WTC11 (cell line): Measurements from ENCODE around the gene HK2. TPM values are rescaled to one million over a fixed set of nuclear protein-coding genes. Genes with fewer than 3 reads are reported as not detected.

Experiments used
- ATAC-seq: fragments of 200-7000 bp; cut with Tn5 transposase; 2 replicates; pipeline ENCODE4 v1.10.0; 2021; ENCODE audit warnings: mild to moderate bottlenecking, moderate library complexity
- CTCF ChIA-PET: fragments of 300-600 bp; sonication (Branson Sonifier 250); formaldehyde crosslinking; loops from one replicate; lab custom pipeline; 2021; ENCODE audit warnings: antibody characterized with exemption; lab: Charles Lee
- POLR2A ChIA-PET: fragments of 350-600 bp; sonication (Branson Sonifier 250); formaldehyde crosslinking; loops from one replicate; lab custom pipeline; 2021; ENCODE audit warnings: antibody characterized with exemption; lab: Charles Lee
- DNase-seq: peaks from one replicate; pipeline ENCODE4 v3.0.0; 2021; ENCODE audit warnings: low spot score
- H3K27ac Mint-ChIP-seq: 2 replicates; pipeline ENCODE4 v1.8.0; 2021; ENCODE audit warnings: mixed read lengths
- H3K27me3 Mint-ChIP-seq: 2 replicates; pipeline ENCODE4 v1.8.0; 2021; ENCODE audit warnings: low read depth, mild to moderate bottlenecking, moderate library complexity, mixed read lengths
- H3K36me3 Mint-ChIP-seq: 2 replicates; pipeline ENCODE4 v1.8.0; 2021; ENCODE audit warnings: mixed read lengths
- H3K4me1 Mint-ChIP-seq: 2 replicates; pipeline ENCODE4 v1.8.0; 2022; ENCODE audit warnings: mixed read lengths
- H3K4me3 Mint-ChIP-seq: 2 replicates; pipeline ENCODE4 v1.8.0; 2021; ENCODE audit warnings: mild to moderate bottlenecking, moderate library complexity, mixed read lengths
- H3K9me3 Mint-ChIP-seq: 2 replicates; pipeline ENCODE4 v1.8.0; 2021; ENCODE audit warnings: mixed read lengths
- ATF1 ChIP-seq: sonication (generic); formaldehyde crosslinking; IDR thresholded peaks from 2 replicates; pipeline ENCODE4 v1.8.1; 2023; ENCODE audit warnings: mild to moderate bottlenecking, moderate library complexity, missing genetic modification reagents
- CBFB ChIP-seq: sonication (generic); formaldehyde crosslinking; IDR thresholded peaks from 2 replicates; pipeline ENCODE4 v1.8.1; 2022; ENCODE audit warnings: mild to moderate bottlenecking, low read depth, missing genetic modification reagents
- CREM ChIP-seq: sonication (generic); formaldehyde crosslinking; IDR thresholded peaks from 2 replicates; pipeline ENCODE4 v1.8.1; 2022; ENCODE audit warnings: mild to moderate bottlenecking, missing genetic modification reagents, moderate library complexity
- CTCF ChIP-seq: fragments of 200-600 bp; IDR thresholded peaks from 2 replicates; pipeline ENCODE4 v1.8.0; 2022; ENCODE audit warnings: antibody characterized with exemption
- EMX1 ChIP-seq: fragments of 250-450 bp; sonication (Bioruptor Pico); IDR thresholded peaks from 2 replicates; pipeline ENCODE4 v1.8.0; 2021; ENCODE audit warnings: mild to moderate bottlenecking
- ESRRA ChIP-seq: sonication (generic); formaldehyde crosslinking; IDR thresholded peaks from 2 replicates; pipeline ENCODE4 v1.8.1; 2022; ENCODE audit warnings: mild to moderate bottlenecking, missing genetic modification reagents, borderline replicate concordance
- ETV6 ChIP-seq: sonication (generic); formaldehyde crosslinking; IDR thresholded peaks from 2 replicates; pipeline ENCODE4 v1.8.1; 2022; ENCODE audit warnings: mild to moderate bottlenecking, missing genetic modification reagents
- FOXP1 ChIP-seq: sonication (generic); formaldehyde crosslinking; IDR thresholded peaks from 2 replicates; pipeline ENCODE4 v1.8.0; 2022; ENCODE audit warnings: missing genetic modification reagents, mild to moderate bottlenecking, moderate library complexity, borderline replicate concordance
- GABPB1 ChIP-seq: sonication (generic); formaldehyde crosslinking; IDR thresholded peaks from 2 replicates; pipeline ENCODE4 v1.8.1; 2023; ENCODE audit warnings: mild to moderate bottlenecking, missing genetic modification reagents
- HMGA2 ChIP-seq: fragments of 250-450 bp; sonication (Bioruptor Pico); IDR thresholded peaks from 2 replicates; pipeline ENCODE4 v1.4.0; 2021; ENCODE audit warnings: mild to moderate bottlenecking, moderate library complexity
- MAX ChIP-seq: sonication (generic); formaldehyde crosslinking; IDR thresholded peaks from 2 replicates; pipeline ENCODE4 v1.8.0; 2022; ENCODE audit warnings: mild to moderate bottlenecking, missing genetic modification reagents
- NFYB ChIP-seq: sonication (generic); formaldehyde crosslinking; conservative IDR thresholded peaks from 2 replicates; pipeline ENCODE4 v1.8.0; 2022; ENCODE audit warnings: low read depth, missing genetic modification reagents
- NR1H2 ChIP-seq: sonication (generic); formaldehyde crosslinking; IDR thresholded peaks from 2 replicates; pipeline ENCODE4 v1.9.0; 2021; ENCODE audit warnings: mild to moderate bottlenecking, moderate library complexity, missing genetic modification reagents
- NR3C1 ChIP-seq: sonication (generic); formaldehyde crosslinking; conservative IDR thresholded peaks from 2 replicates; pipeline ENCODE4 v1.8.1; 2023; ENCODE audit warnings: low read depth, mild to moderate bottlenecking, missing genetic modification reagents
- OVOL2 ChIP-seq: fragments of 250-450 bp; sonication (Bioruptor Pico); IDR thresholded peaks from 2 replicates; pipeline ENCODE4 v1.9.0; 2021; ENCODE audit warnings: mild to moderate bottlenecking, borderline replicate concordance
- PRDM15 ChIP-seq: sonication (generic); formaldehyde crosslinking; IDR thresholded peaks from 2 replicates; pipeline ENCODE4 v1.8.0; 2022; ENCODE audit warnings: missing genetic modification reagents
- TEAD1 ChIP-seq: sonication (generic); formaldehyde crosslinking; IDR thresholded peaks from 2 replicates; pipeline ENCODE4 v1.8.0; 2022; ENCODE audit warnings: mild to moderate bottlenecking, missing genetic modification reagents
- ZBTB43 ChIP-seq: sonication (generic); formaldehyde crosslinking; IDR thresholded peaks from 2 replicates; pipeline ENCODE4 v1.8.1; 2023; ENCODE audit warnings: mild to moderate bottlenecking, missing genetic modification reagents
- ZNF281 ChIP-seq: sonication (generic); formaldehyde crosslinking; IDR thresholded peaks from 2 replicates; pipeline ENCODE4 v1.8.0; 2023; ENCODE audit warnings: mild to moderate bottlenecking, missing genetic modification reagents
- total RNA-seq: library from RNA; stranded (reverse); gene quantifications from 3 replicates; pipeline ENCODE4 v1.2.3, GENCODE V29; 2021

The HK2 gene
- total RNA-seq, 1 experiment from 2014 or later: 61.6 TPM

- Mint-ChIP-seq H3K27ac (peak overlapping the region; percentile 95), H3K4me3 (peak overlapping the region; percentile 86), H3K27me3 (no peaks in the 10 kb centered on the region), H3K4me1 (peaks cover 58% of the 10 kb centered on the region), H3K9me3 (no peaks in the 10 kb centered on the region), H3K36me3 (peaks cover 9% of the 10 kb centered on the region)
- peak; percentile 13 for ATAC-seq
- ChIA-PET CTCF (interaction anchor here (0.6 to 4.4 kb wide), 35 partner anchors 9 to 805 kb away, joined by 3 to 60 read pairs (median 4); no protein-coding TSS in a partner anchor), POLR2A (interaction anchor here (0.7 to 2.6 kb wide), 10 partner anchors 10 to 189 kb away, joined by 3 to 13 read pairs (median 5); no protein-coding TSS in a partner anchor)
- no peak for DNase-seq
- TF ChIP-seq ATF1 (no peak), CBFB (CRISPR knock-in tag) (no peak), HMGA2 (no peak), NFYB (CRISPR knock-in tag) (no peak), GABPB1 (0 out of 2 replicates have a peak, but pooled peaks have one; percentile 12), CTCF (peak; percentile 77), MAX (CRISPR knock-in tag) (no peak)
These were observed 2.1 kb downstream of the HK2 start for GRCh38 chr2:74835831-74836674.

- peak; percentile 47 for ATAC-seq
- CTCF ChIA-PET: interaction anchor here (0.6 to 4.4 kb wide), 32 partner anchors 8 to 804 kb away, joined by 3 to 60 read pairs (median 4); no protein-coding TSS in a partner anchor
- Mint-ChIP-seq H3K9me3 (no peaks in the 10 kb centered on the region), H3K36me3 (peaks cover 10% of the 10 kb centered on the region), H3K4me3 (peak overlapping the region; percentile 86), H3K27me3 (no peaks in the 10 kb centered on the region), H3K4me1 (peaks cover 61% of the 10 kb centered on the region), H3K27ac (peak overlapping the region; percentile 95)
- peak; percentile 34 for DNase-seq
- POLR2A ChIA-PET: interaction anchor here (0.6 to 2.6 kb wide), 7 partner anchors 9 to 317 kb away, joined by 3 to 9 read pairs (median 5); no protein-coding TSS in a partner anchor
- TF ChIP-seq CTCF: peak; percentile 8; the same call in 1 of the 2 replicates
- TF ChIP-seq ESRRA (CRISPR knock-in tag): no peak
- no peak for TF ChIP-seq FOXP1
- TF ChIP-seq ETV6 (CRISPR knock-in tag): no peak
- TF ChIP-seq OVOL2: no peak
- TF ChIP-seq ZBTB43: no peak
- no peak for TF ChIP-seq NR1H2 (CRISPR knock-in tag)
- TF ChIP-seq TEAD1 (CRISPR knock-in tag): peak; percentile 86
- TF ChIP-seq PRDM15 (CRISPR knock-in tag): no peak
- 0 out of 2 replicates have a peak, but pooled peaks have one; percentile 12 for TF ChIP-seq ZNF281 (CRISPR knock-in tag)
- TF ChIP-seq EMX1: no peak
- no peak for TF ChIP-seq NR3C1 (CRISPR knock-in tag)
- TF ChIP-seq CREM (CRISPR knock-in tag): no peak
- TF ChIP-seq MAX (CRISPR knock-in tag): peak; percentile 34; the same call in 1 of the 2 replicates
These were observed 2.9 kb downstream of the HK2 start for GRCh38 chr2:74836675-74837401.
